HG03039 (cell line): ENCODE results near the gene BCL11A.
A peak's percentile ranks its signal among the peaks of the same experiment; 100 is the strongest.
"Not testable (repeated sequence)": the region's sequence is repeated elsewhere in the genome, so short reads cannot be mapped to it uniquely, and the experiment has no call there.

Experiments
- ATAC-seq: cut with Tn5 transposase; IDR thresholded peaks from one replicate; pipeline ENCODE4 v1.9.1; 2021; ENCODE audit warnings: mild to moderate bottlenecking, moderate library complexity; ENCODE audit not compliant: unreplicated experiment

BCL11A gene

GRCh38 chr2:60440079-60440766 is 113.2 kb downstream of the BCL11A start:
- ATAC-seq, result no peak

- peak; percentile 96 for ATAC-seq
Observed at GRCh38 chr2:60439219-60439974, 114.1 kb downstream of the BCL11A start.

DNA sequence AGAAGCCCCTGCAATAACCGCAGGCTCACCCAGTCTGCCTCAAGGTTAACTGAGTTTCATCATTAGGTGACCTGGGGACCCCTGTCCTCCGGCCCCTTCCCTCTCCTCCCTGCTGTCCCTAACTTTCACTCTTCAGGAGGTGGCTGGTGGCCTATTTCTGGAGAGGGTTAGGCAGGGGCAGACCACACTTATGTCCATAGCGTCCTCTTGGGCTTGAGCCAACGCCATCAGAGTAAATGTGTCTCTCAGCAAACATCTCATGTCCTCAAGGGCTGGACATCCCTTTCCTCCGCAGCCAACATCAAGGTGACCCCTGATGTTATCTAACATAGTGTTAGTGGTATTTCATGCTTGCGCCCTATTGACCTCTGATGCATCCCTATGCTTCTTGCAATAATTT is 114.8 kb downstream of the BCL11A start:
- ATAC-seq, result no peak

DNA sequence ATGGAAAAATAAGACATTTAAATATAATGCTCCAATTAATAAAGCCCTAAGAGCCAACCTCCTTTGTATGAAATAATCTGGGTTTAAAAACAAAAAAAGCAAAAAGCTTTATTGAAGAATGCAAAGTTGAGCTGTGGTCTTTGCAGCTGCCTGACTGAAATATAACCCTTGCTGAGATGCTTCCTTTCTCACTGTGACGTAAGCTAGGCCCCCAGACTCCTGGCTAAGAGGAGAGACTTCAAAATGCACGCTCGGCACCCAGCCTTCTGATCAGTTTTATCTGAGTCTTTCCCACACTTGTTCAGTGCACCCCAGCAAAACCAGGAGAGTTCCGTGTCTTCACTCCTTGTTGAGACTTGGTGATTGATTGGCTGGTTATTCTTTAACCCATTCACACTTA is 115.3 kb downstream of the BCL11A start:
- no peak for ATAC-seq

- ATAC-seq, result no peak
Observed at GRCh38 chr2:60437080-60437696, 116.3 kb downstream of the BCL11A start.

DNA sequence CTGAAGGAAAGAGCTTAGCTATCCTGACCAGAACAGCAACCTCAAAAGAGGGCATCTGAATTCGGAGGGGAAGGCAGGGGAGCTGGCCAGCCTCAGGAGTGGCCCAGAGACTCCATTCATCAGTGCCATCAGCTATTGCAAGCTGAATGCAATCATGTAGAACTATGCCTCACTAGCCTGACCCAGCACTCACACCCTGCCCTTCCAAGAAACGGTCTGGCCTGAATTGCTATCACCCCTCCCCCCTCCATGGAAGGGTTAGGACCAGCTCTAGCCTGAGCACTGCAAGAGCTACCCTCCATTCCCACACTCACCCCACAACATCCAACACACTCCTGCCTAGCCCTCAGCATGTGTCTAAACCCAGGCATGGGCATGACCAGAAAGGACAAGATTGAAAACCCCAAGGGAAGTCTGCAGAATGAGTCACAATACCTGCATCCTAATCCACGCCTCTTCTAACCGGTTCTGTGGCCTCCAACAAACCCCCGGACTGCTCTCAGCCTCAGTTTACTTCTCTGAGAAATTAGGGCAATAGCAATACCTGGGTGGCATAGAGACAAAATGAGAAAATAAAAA is 120.3 kb downstream of the BCL11A start:
- no peak for ATAC-seq

DNA sequence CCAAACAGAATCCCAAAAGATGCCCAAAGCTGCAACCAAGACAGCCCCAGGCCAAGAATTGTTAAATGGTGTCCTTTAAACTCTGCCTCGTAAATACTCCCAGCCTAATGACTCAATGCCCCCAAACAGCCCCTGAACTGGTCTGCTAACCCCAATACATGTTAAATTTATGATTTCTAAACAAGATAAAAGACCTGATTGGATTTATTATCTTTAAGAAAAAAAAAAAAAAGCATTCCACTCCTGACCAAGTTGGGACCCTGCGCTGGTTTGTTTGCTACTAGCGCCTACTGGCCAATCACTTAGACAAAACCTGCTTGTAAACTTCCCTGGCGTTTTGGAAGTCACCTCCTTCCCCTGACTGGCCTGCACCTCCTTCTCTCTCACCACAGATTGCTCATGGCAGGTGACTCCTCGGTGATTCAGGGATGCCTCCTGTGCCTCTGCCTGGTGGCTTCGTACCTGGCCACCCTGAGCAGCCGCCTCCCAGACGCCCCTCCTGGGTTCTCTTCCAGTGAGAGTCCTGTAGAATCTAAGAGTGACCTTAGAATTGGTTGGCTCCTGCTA is 121.3 kb downstream of the BCL11A start:
- ATAC-seq, result no peak

- no peak for ATAC-seq
Observed at GRCh38 chr2:60429681-60430080, 123.8 kb downstream of the BCL11A start.

DNA sequence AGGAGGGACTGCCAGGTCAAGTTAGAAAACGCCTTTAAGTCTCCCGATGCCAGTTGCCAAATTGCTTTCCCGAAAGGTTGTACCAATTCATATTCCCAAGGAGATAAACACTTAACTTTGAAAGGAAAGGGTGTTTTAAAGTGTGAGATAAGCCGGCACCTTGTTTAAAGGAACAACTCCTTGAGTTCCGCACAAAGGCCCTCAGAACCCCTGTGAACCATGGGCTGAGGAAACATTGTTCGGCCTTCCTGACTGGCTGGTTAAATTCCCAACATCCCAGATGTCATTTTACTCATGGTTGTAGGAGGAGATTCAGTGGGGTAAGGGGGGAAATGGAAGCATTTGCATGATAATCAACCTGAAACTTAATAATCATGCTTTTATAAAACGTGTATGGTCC is 126.6 kb downstream of the BCL11A start:
- ATAC-seq, result no peak

- no peak for ATAC-seq
Observed at GRCh38 chr2:60426341-60426740, 127.1 kb downstream of the BCL11A start.

- no peak for ATAC-seq
Observed at GRCh38 chr2:60424233-60424632, 129.2 kb downstream of the BCL11A start.

- ATAC-seq, result no peak
Observed at GRCh38 chr2:60423505-60423904, 129.9 kb downstream of the BCL11A start.

DNA sequence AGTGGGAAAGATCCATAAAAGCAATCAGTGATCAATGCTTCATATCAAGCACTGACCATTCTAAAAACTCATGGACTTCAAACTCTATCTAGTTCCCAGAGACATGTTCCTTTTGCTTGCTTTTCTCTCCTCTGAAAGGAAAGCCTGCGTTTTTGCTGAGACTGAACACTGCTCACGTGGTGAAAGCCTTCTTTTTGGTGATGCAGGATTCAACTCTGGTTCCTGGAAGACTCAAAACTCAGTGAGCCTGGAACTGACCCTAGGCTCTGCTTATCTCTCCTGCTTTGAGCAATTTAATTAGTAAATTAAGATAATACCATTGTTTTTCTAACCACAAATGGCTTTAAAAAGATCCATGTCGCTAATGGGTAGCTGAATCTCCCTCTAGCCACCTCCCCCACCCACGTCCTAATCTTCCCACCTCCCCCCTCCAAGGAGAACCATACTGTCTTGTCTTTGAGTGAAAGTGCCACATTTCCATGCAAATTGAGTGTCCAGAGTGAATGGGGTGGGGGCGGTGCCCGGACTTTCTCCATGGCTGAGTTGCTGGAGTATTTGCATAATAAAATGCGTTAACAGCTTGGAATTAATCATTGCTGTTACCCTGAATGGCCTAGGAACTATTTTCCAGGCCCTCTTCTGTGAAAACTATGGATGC is 130.5 kb downstream of the BCL11A start:
- ATAC-seq, result no peak

DNA sequence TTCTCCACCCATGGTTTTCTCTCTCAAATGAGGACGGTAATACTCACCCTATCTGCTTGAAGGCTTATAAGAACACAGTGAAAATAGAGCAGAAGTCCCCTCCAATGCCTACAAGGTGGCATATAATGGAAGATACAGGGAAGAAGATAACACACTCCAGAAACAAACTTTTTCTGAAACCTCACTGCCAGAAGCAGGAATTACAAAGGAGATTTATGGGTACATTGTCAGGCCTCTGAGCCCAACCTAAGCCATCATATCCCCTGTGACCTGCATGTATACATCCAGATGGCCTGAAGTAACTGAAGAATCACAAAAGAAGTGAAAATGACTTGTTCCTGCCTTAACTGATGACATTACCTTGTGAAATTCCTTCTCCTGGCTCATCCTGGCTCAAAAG is 136.2 kb downstream of the BCL11A start:
- ATAC-seq, result not testable (repeated sequence)

DNA sequence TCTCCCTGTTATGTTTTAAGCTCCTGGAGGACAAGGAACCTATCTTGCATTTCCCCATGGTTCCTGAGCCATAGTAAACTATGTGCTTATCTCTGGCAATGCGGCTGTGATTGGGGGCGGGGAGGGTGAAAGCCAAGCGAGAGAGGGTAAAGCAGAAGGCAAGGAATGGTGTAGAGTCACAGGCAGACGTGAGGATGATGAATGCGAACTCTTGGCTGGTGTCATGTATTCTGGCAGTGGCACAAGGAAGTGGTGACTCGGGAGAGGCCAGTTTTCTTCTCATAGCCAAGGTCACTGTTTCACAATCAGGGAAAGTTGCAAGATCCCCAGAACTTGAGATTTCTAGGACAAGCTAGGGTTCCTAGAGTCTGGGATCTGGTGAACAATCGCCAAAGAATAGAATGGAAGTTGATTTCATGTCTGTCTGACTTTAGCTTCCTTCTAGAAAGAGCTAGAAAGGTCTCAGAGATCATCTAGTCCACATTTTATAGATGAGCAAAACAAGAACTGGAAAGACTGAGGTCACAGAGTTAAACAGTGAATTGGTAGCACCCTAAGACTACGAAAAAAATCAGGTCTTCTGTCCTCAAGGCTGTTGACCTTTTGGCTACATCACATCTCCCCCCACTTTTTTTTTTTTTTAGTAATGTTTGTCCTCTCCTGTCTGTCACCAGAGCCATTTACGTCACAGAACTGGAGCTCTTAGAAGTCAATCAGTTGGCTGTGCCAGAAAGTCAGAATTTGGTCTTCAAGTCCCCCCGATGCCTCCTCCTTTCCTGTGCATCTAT is 137.0 kb downstream of the BCL11A start:
- ATAC-seq, result no peak

DNA sequence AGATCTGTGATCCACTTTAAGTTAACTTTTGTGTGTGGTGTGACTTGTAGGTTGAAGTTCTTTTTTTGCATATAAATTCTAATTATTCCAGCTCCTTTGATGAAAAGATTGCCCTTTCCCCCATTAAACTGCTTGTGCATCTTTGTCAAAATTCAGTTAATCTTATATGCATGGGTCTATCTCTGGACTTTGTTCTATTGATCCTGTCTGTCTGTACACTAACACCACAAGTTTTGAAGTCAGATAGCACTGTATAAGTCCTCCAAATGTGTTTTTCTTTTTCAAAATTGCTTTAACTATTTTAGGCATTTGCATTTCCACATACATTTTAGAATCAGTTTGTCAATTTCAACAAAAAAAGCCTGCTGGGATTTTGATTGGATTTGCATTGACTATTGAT is 137.6 kb downstream of the BCL11A start:
- no peak for ATAC-seq

DNA sequence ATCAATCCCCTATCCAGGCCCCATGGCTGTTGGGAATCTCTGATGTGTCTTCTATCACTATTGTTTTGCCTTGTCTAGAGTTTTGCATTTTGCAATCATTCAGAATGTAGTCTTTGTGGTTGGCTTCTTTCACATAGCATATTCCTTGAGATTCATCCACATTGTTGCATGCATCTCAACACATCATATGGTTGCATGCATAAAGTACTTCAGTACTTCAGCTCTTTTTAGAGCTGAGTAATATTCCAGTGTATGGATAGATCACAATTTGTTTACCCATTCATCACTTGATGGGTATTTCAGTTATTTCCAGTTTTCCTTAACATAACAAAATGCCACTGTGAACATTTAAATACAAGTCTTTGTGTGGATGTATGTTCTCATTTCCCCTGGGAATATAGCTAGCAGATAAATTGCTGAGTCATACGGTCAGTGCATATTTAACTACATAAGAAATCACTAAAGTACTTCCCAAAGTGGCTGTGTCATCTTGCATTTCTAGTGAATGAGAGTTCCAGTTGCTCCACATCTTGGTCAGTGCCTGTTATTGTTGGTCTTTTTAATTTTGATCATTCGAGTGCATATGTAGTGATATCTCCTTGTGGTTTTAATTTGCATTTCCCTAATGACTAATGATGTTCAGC is 138.8 kb downstream of the BCL11A start:
- ATAC-seq, result no peak

DNA sequence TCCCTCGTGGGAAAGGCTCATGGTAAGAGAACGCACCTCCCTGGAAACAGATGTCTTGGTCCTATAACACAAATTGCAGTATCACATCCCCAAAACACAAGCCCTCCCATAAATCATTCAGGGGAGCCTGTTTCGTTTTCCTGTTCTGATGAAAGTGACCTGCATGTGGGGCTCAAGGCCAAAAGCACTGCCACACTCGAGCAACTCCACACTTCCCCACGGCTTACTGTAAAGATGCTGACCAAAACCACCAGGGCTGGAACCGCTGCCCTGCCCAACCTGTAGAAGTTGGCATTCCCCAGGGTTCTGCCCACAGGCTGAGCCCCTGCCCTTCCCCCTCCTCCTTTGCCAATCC is 139.7 kb downstream of the BCL11A start:
- ATAC-seq, result no peak

DNA sequence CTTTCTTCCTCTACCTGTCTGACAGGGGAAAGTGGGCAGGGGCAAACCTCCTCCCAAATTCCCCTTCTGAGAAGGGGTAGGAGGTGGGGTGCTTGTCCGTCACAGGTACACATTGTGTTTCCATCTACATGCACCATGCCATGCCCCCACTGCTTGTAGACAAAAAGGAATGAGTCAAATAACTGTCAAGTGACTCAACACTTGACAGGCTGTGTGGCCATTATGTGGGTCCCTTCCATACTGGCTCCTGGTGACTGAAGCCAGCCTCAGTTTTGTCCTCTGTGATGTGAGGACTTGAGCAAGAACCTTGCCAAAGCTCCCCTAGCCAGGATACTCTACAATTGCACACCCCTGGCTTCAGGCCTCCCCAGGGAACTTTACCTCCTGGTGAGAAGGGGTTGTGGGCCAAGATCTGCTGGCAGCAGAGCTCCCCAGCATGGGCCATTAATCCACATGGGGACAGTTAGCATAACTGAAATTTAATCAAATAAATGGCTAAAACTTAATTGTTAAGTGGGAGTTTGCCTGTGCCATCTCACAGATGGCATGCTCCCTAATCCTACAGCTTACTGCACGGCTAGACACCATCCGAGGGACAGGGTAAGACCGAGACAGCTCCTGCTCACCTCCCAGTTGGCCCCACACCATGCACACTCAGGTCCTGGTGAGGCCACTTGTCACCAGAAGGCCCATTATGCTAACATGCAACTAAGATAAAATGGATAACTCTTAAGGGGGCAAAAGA is 140.2 kb downstream of the BCL11A start:
- ATAC-seq, result no peak
